Lung (tissue), 12 donors: Measurements from ENCODE around the gene CD44. TPM values are rescaled to one million over a fixed set of nuclear protein-coding genes. Genes with fewer than 3 reads are reported as not detected.

Experiments used
- ATAC-seq: fragments of 200-7000 bp; cut with Tn5 transposase; one replicate; pipeline ENCODE4 v1.9.1; 2020; ENCODE audit warnings: moderate number of reproducible peaks; ENCODE audit not compliant: insufficient read depth, low FRiP score
- DNase-seq, 3 donors: peaks; one replicate each; pipeline ENCODE4 v3.0.0-alpha.2; 2013 to 2017
- H3K27ac ChIP-seq, 2 donors: one replicate each; pipeline ENCODE4 v1.5.1; 2013; ENCODE audit warnings: mild to moderate bottlenecking in 2 of 2, moderate library complexity in 2 of 2, control low read depth in 1 of 2, inconsistent platforms in 1 of 2, low read depth in 1 of 2, low read length in 1 of 2
- H3K27me3 ChIP-seq, 3 donors: one replicate each; pipeline ENCODE4 v1.5.1; 2013; ENCODE audit warnings: low read length in 2 of 3; ENCODE audit not compliant: control insufficient read depth in 3 of 3, insufficient read depth in 3 of 3
- H3K36me3 ChIP-seq, 4 donors: one replicate each; pipeline ENCODE4 v1.5.1; 2013; ENCODE audit warnings: low read length in 4 of 4, mild to moderate bottlenecking in 1 of 4, moderate library complexity in 1 of 4; ENCODE audit not compliant: control insufficient read depth in 4 of 4, insufficient read depth in 4 of 4
- H3K4me1 ChIP-seq, 5 donors: one replicate each; pipeline ENCODE4 v1.5.1; 2013; ENCODE audit warnings: low read length in 5 of 5, mild to moderate bottlenecking in 2 of 5, moderate library complexity in 1 of 5; ENCODE audit not compliant: control insufficient read depth in 5 of 5, insufficient read depth in 5 of 5
- H3K4me3 ChIP-seq: one replicate; pipeline ENCODE4 v1.5.1; 2013; ENCODE audit warnings: mild to moderate bottlenecking, control low read depth, moderate library complexity
- H3K9ac ChIP-seq, 2 donors: one replicate each; pipeline ENCODE4 v1.5.1; 2013; ENCODE audit warnings: low read length in 2 of 2, control low read depth in 1 of 2; ENCODE audit not compliant: insufficient read depth in 1 of 2
- H3K9me3 ChIP-seq, 4 donors: one replicate each; pipeline ENCODE4 v1.5.1; 2013; ENCODE audit warnings: low read length in 3 of 4, mild to moderate bottlenecking in 1 of 4, moderate library complexity in 1 of 4; ENCODE audit not compliant: control insufficient read depth in 4 of 4, insufficient read depth in 3 of 4
- CTCF ChIP-seq: IDR thresholded peaks from 2 replicates; pipeline ENCODE4 v1.5.1; 2012; ENCODE audit warnings: mild to moderate bottlenecking; ENCODE audit errors: control extremely low read depth, extremely low read depth
- WGBS, 2 donors: extraction: QIAGEN DNeasy Blood & Tissue Kit; methylation state at CpG; one replicate each; pipeline ENCODE4 v1.1.7; 2013; 5-methylcytosine and 5-hydroxymethylcytosine counted together
- polyA plus RNA-seq, 2 donors: library from polyadenylated mRNA; stranded (reverse); fragments of 200-250 nt; gene quantifications; one replicate each; pipeline ENCODE4 v1.2.1, GENCODE V29; 2013
- total RNA-seq, 2 donors: library from RNA; depleted of rRNA in 1 of 2; stranded (reverse); fragments of >200 nt in 1 of 2; gene quantifications; one replicate each; pipeline ENCODE4 v1.2.1, GENCODE V29; 2014 to 2021
- donor health status: control.
- donor health status: control.
- donor health status: Bipolar disorder and iron deficiency.
- donor health status: healthy.
- donor health status: DM: yes; HTN: yes; CAD: no.

CD44 gene
- total and polyA plus RNA-seq, 4 donors: 115 to 636 (median 544) TPM

DNA sequence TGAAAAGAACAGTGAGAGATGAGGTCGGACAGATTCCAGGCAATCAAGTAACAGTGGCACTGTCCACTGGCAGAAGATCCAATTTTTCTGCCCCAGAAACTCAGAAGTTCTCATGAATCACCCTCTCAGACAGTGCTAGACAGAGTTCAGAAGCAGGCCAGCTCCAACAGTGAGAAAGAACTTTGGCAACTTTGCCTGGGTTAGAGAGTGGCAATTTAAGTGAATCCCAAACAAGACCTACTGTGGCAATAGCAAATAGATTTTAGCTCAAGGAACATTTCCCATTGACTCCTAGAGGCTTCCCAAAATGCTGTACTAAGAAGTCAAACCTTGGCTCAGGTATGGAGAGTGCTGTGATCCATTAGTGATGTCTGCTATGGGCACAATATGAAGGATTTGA is 12.3 kb downstream of the CD44 start:
- H3K4me1 ChIP-seq: peaks cover 0 to 11% (median 2%) of the 10 kb centered on the region in 5 donors
- H3K9me3 ChIP-seq: peaks cover 0 to 2% (median 0%) of the 10 kb centered on the region in 4 donors
- DNase-seq (no peak), ATAC-seq (no peak)
- WGBS, 2 donors: 75 to 83% methylated on average over 1 of the region's 1 CpG
- no peaks in the 10 kb centered on the region for H3K36me3 ChIP-seq
- TF ChIP-seq CTCF: no peak
- no peaks in the 10 kb centered on the region for H3K27me3 ChIP-seq
- no peak overlapping the region for H3K4me3 ChIP-seq
- peak overlapping the region in 1 of 2 donors; percentile 23 for H3K27ac ChIP-seq
- H3K9ac ChIP-seq: no peak overlapping the region

- H3K9ac ChIP-seq: no peak overlapping the region
- H3K36me3 ChIP-seq: no peaks in the 10 kb centered on the region
- WGBS, 2 donors: 57 to 64% methylated on average over 3 of the region's 3 CpGs
- H3K4me1 ChIP-seq: peaks cover 0 to 11% (median 2%) of the 10 kb centered on the region in 5 donors
- peaks cover 0 to 2% (median 0%) of the 10 kb centered on the region in 4 donors for H3K9me3 ChIP-seq
- TF ChIP-seq CTCF: no peak
- no peak overlapping the region for H3K4me3 ChIP-seq
- H3K27me3 ChIP-seq: no peaks in the 10 kb centered on the region
- no peak overlapping the region for H3K27ac ChIP-seq
- ATAC-seq (no peak), DNase-seq (no peak)
These were observed 12.8 kb downstream of the CD44 start for GRCh38 chr11:35151683-35152280.

DNA sequence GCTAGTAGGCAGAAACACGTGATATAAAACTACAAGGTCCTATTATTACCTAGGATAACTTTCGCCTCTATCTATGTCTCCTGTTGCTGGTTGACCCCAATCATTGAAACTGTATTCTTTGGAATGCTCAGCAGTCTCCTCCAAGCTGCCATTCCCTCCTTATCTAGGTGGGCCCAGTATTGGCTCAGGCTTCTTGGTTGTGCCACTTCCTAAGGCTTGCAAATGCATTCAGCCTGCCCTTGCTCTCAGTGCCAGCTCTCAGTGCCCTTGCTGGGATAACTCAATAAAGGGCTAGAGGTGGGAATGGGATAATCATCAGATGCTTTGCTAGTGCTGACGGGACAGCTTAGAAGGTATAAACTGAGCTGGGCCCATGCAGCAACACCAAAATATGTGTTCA is 13.6 kb downstream of the CD44 start:
- 97 to 98% methylated on average over 3 of the region's 3 CpGs for WGBS, 2 donors
- Histone ChIP-seq H3K9me3 (peaks cover 0 to 2% (median 0%) of the 10 kb centered on the region in 4 donors), H3K27me3 (no peaks in the 10 kb centered on the region), H3K27ac (no peak overlapping the region), H3K4me1 (peaks cover 0 to 10% (median 2%) of the 10 kb centered on the region in 5 donors), H3K36me3 (no peaks in the 10 kb centered on the region), H3K9ac (no peak overlapping the region), H3K4me3 (no peak overlapping the region)
- DNase-seq (no peak), ATAC-seq (no peak)
- TF ChIP-seq CTCF: no peak

DNA sequence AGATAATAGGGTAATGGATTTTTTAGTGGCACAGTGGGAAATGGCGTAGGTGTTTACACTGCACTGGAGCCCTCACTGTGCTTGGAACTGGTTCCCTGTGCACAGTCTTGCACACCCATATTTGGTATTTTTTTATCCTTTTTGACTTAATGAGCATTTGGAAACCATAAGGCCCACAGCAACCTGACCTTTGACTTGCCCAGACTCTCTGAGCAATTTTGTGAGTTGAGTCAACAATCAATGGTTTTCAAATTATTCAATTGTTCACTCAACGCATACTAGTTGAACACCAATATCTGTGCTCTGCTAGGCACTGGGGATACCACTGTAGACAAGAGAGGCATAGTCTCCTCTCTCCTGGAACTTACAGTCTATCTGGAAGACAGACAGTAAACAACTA is 14.3 kb downstream of the CD44 start:
- H3K9me3 ChIP-seq: peaks cover 0 to 2% (median 0%) of the 10 kb centered on the region in 4 donors
- no peak overlapping the region for H3K4me3 ChIP-seq
- H3K9ac ChIP-seq: no peak overlapping the region
- peaks cover 3 to 14% (median 7%) of the 10 kb centered on the region in 5 donors for H3K4me1 ChIP-seq
- no peak for ATAC-seq
- no peak for DNase-seq
- 94 to 96% methylated on average over 2 of the region's 2 CpGs for WGBS, 2 donors
- H3K36me3 ChIP-seq: no peaks in the 10 kb centered on the region
- no peaks in the 10 kb centered on the region for H3K27me3 ChIP-seq
- TF ChIP-seq CTCF: no peak
- H3K27ac ChIP-seq: no peak overlapping the region
